A673 (cell line): ENCODE data around the gene C10orf90.

Experiments used
- EZH2 ChIP-seq: fragments of 200-600 bp; sonication (generic); IDR thresholded peaks from 2 replicates; pipeline ENCODE4 v1.6.1; 2017; ENCODE audit warnings: borderline replicate concordance, low read depth, mild to moderate bottlenecking, mixed read lengths, antibody characterized with exemption, low read length; ENCODE audit not compliant: poor library complexity, severe bottlenecking
- TF ChIP-seq, protein P1 (sequence below): fragments of 300-800, 200-600 bp; sonication (generic); conservative IDR thresholded peaks from 2 replicates; pipeline ENCODE4 v1.5.1; 2017; ENCODE audit warnings: low read depth, mild to moderate bottlenecking, antibody characterized with exemption, low read length, moderate library complexity, mixed read lengths

DNA sequence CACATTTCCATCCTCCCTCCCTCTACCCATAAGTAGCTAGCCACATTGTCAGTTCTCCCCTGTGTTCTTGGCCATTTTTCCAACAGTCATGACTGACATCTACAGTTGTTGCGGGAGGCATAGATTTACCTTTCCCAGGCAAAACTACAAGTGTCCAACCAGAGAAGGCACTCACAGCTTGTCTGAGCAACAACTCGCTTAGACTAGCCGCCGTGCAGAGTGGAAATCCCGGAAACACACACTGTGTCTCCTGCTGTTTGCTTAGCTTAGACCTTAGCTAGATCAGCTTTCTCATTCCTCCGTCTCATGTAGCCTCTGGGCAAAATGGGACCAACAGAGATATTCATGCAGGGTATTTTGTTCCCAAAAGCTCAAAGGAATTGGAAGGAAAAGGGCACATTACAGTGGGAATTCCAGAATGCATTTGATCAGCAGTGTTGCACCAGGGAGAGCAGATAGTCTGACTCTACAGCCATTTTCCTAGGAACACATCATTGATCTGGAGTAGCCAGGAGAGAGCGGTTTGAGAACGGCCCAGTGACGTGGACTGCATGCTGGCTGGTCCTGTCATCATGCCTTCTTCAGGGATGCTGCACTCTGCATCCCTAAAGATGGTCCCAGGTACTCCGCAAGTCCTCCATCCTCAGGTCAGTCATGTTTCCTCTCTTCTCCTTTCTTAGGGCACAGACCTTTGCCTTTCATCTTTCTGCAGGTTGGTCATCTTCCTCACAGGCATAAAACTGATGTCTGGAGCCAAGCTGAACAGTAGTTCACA is 89.4 kb downstream of the C10orf90 start:
- TF ChIP-seq, protein P1, sequence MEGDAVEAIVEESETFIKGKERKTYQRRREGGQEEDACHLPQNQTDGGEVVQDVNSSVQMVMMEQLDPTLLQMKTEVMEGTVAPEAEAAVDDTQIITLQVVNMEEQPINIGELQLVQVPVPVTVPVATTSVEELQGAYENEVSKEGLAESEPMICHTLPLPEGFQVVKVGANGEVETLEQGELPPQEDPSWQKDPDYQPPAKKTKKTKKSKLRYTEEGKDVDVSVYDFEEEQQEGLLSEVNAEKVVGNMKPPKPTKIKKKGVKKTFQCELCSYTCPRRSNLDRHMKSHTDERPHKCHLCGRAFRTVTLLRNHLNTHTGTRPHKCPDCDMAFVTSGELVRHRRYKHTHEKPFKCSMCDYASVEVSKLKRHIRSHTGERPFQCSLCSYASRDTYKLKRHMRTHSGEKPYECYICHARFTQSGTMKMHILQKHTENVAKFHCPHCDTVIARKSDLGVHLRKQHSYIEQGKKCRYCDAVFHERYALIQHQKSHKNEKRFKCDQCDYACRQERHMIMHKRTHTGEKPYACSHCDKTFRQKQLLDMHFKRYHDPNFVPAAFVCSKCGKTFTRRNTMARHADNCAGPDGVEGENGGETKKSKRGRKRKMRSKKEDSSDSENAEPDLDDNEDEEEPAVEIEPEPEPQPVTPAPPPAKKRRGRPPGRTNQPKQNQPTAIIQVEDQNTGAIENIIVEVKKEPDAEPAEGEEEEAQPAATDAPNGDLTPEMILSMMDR: no peak
- no peak for TF ChIP-seq EZH2
